ENCODE measurements around the gene SNAPC1. TPM values are rescaled to one million over a fixed set of nuclear protein-coding genes. Genes with fewer than 3 reads are reported as not detected.

The SNAPC1 gene
- polyA plus RNA-seq, 3 donors: 2.1 to 3.2 (median 2.9) TPM

GRCh38 chr14:61765225-61765943, 3.2 kb downstream of the SNAPC1 start:
- Histone ChIP-seq H3K79me2 (ENCODE audit: insufficient read depth, low read length) (peaks cover 25% of the 10 kb centered on the region), H4K20me1 (ENCODE audit: insufficient read depth, low read length) (no peaks in the 10 kb centered on the region), H3K27ac (ENCODE audit: low read depth in 1 of 2, low read length in 2 of 2) (no peak overlapping the region), H3K4me2 (replicated peaks; ENCODE audit: extremely low read depth, low read length, poor library complexity, severe bottlenecking) (no peak overlapping the region), H2AFZ (ENCODE audit: insufficient read depth, low read depth, low read length, poor library complexity, severe bottlenecking) (no peak overlapping the region), H3K4me1 (ENCODE audit: control insufficient read depth in 1 of 2, insufficient read depth in 2 of 2, low read length in 2 of 2) (peaks cover 15 to 22% of the 10 kb centered on the region in 2 donors), H3K9me3 (replicated peaks in 1 of 2; ENCODE audit: control insufficient read depth in 1 of 2, insufficient read depth in 1 of 2, low read length in 2 of 2) (no peaks in the 10 kb centered on the region), H3K27me3 (ENCODE audit: control insufficient read depth in 2 of 2, insufficient read depth in 2 of 2, low read length in 2 of 2) (no peaks in the 10 kb centered on the region), H3K36me3 (replicated peaks in 1 of 2; ENCODE audit: control insufficient read depth in 1 of 2, insufficient read depth in 2 of 2, low read length in 2 of 2) (peaks cover 20 to 27% of the 10 kb centered on the region in 2 donors), H3K4me3 (replicated peaks in 1 of 3; ENCODE audit: low read depth in 2 of 3, low read length in 3 of 3) (no peak overlapping the region), H3K9ac (ENCODE audit: insufficient read depth, low read length, poor library complexity, severe bottlenecking) (no peak overlapping the region)
- intact Hi-C loops (cut with micrococcal nuclease): no loop called here
- H3K27ac Mint-ChIP-seq: peak overlapping the region in 3 of 7 donors; percentile 1 to 64 (median 24)
- peaks cover 20% of the 10 kb centered on the region for H3K4me1 Mint-ChIP-seq
- no peaks in the 10 kb centered on the region for H3K9me3 Mint-ChIP-seq
- peaks cover 28 to 33% of the 10 kb centered on the region in 2 donors for H3K36me3 Mint-ChIP-seq
- no peaks in the 10 kb centered on the region for H3K27me3 Mint-ChIP-seq (ENCODE audit: low read depth in 3 of 3)
- TF ChIP-seq CTCF (IDR thresholded peaks at IDR 0.05): no peak
- no peak for DNase-seq
- WGBS (ENCODE audit: insufficient coverage): 73% methylated on average over 7 of the region's 15 CpGs
- no peak overlapping the region for H3K4me3 Mint-ChIP-seq

GRCh38 chr14:61766151-61766550, 3.9 kb downstream of the SNAPC1 start:
- no peak overlapping the region for H3K4me2 ChIP-seq (replicated peaks; ENCODE audit: extremely low read depth, low read length, poor library complexity, severe bottlenecking)
- no peak overlapping the region for H3K9ac ChIP-seq (ENCODE audit: insufficient read depth, low read length, poor library complexity, severe bottlenecking)

More at GRCh38 chr14:61766151-61766550, 3.9 kb downstream of the SNAPC1 start:
- Histone ChIP-seq H3K27ac (ENCODE audit: low read depth in 1 of 2, low read length in 2 of 2) (no peak overlapping the region), H3K36me3 (replicated peaks in 1 of 2; ENCODE audit: control insufficient read depth in 1 of 2, insufficient read depth in 2 of 2, low read length in 2 of 2) (peaks cover 26 to 33% of the 10 kb centered on the region in 2 donors), H3K27me3 (ENCODE audit: control insufficient read depth in 2 of 2, insufficient read depth in 2 of 2, low read length in 2 of 2) (no peaks in the 10 kb centered on the region), H3K79me2 (ENCODE audit: insufficient read depth, low read length) (peaks cover 25% of the 10 kb centered on the region), H3K4me3 (replicated peaks in 1 of 3; ENCODE audit: low read depth in 2 of 3, low read length in 3 of 3) (no peak overlapping the region), H3K4me1 (ENCODE audit: control insufficient read depth in 1 of 2, insufficient read depth in 2 of 2, low read length in 2 of 2) (peaks cover 15 to 22% of the 10 kb centered on the region in 2 donors), H4K20me1 (ENCODE audit: insufficient read depth, low read length) (no peaks in the 10 kb centered on the region), H2AFZ (ENCODE audit: insufficient read depth, low read depth, low read length, poor library complexity, severe bottlenecking) (no peak overlapping the region), H3K9me3 (replicated peaks in 1 of 2; ENCODE audit: control insufficient read depth in 1 of 2, insufficient read depth in 1 of 2, low read length in 2 of 2) (no peaks in the 10 kb centered on the region)
- no peaks in the 10 kb centered on the region for H3K27me3 Mint-ChIP-seq (ENCODE audit: low read depth in 3 of 3)
- no peak for DNase-seq
- intact Hi-C loops (cut with micrococcal nuclease): no loop called here
- no peaks in the 10 kb centered on the region for H3K9me3 Mint-ChIP-seq
- H3K4me3 Mint-ChIP-seq: no peak overlapping the region
- H3K27ac Mint-ChIP-seq: no peak overlapping the region
- no peak for TF ChIP-seq CTCF (IDR thresholded peaks at IDR 0.05)
- peaks cover 20% of the 10 kb centered on the region for H3K4me1 Mint-ChIP-seq
- peaks cover 34 to 39% of the 10 kb centered on the region in 2 donors for H3K36me3 Mint-ChIP-seq
- WGBS (ENCODE audit: insufficient coverage): no CpG with 5 or more reads among the region's 5 CpGs

Measured in CD14-positive monocyte (primary cell).